ENCODE measurements around the gene ABLIM3. TPM values are rescaled to one million over a fixed set of nuclear protein-coding genes. Genes with fewer than 3 reads are reported as not detected.
A peak's percentile ranks its signal among the peaks of the same experiment; 100 is the strongest.

The ABLIM3 gene
- total RNA-seq, 2 experiments from 2014 or later, result not detected

GRCh38 chr5:149237662-149238061 lies 96.4 kb downstream of the ABLIM3 start:
- CTCF ChIA-PET, result no interaction called here
- Mint-ChIP-seq H3K4me1 (ENCODE audit: low read depth) (peaks cover 12% of the 10 kb centered on the region), H3K36me3 (ENCODE audit: low read depth) (no peaks in the 10 kb centered on the region), H3K27me3 (ENCODE audit: low read depth) (peaks cover 27% of the 10 kb centered on the region), H3K9me3 (ENCODE audit: insufficient read depth) (no peaks in the 10 kb centered on the region), H3K4me3 (no peak overlapping the region), H3K27ac (no peak overlapping the region)
- ATAC-seq (no peak), DNase-seq (no peak)
- POLR2A ChIA-PET, result no interaction called here

- no peaks in the 10 kb centered on the region for H3K9me3 Mint-ChIP-seq (ENCODE audit: insufficient read depth)
Measured at GRCh38 chr5:149238540-149238939, 97.2 kb downstream of the ABLIM3 start.

GRCh38 chr5:149239917-149240316 lies 98.6 kb downstream of the ABLIM3 start:
- POLR2A ChIA-PET, result interaction anchor here (1.4 kb wide), 1 partner anchor 9 kb away, joined by 3 read pairs; no protein-coding TSS in a partner anchor
- DNase-seq (no peak), ATAC-seq (no peak)
- peaks cover 12% of the 10 kb centered on the region for H3K4me1 Mint-ChIP-seq (ENCODE audit: low read depth)
- H3K36me3 Mint-ChIP-seq (ENCODE audit: low read depth), result no peaks in the 10 kb centered on the region
- CTCF ChIA-PET, result interaction anchor here (1.5 kb wide), 1 partner anchor 99 kb away, joined by 7 read pairs; the partner anchor contains the start of gene ABLIM3
- H3K27me3 Mint-ChIP-seq (ENCODE audit: low read depth), result peaks cover 14% of the 10 kb centered on the region
- no peaks in the 10 kb centered on the region for H3K9me3 Mint-ChIP-seq (ENCODE audit: insufficient read depth)
- H3K4me3 Mint-ChIP-seq, result no peak overlapping the region
- peak overlapping the region; percentile 80 for H3K27ac Mint-ChIP-seq

More at GRCh38 chr5:149238540-149238939, 97.2 kb downstream of the ABLIM3 start:
- no peak overlapping the region for H3K27ac Mint-ChIP-seq
- H3K36me3 Mint-ChIP-seq (ENCODE audit: low read depth), result no peaks in the 10 kb centered on the region
- ATAC-seq (no peak), DNase-seq (no peak)
- H3K27me3 Mint-ChIP-seq (ENCODE audit: low read depth), result peaks cover 22% of the 10 kb centered on the region
- no peak overlapping the region for H3K4me3 Mint-ChIP-seq
- peaks cover 12% of the 10 kb centered on the region for H3K4me1 Mint-ChIP-seq (ENCODE audit: low read depth)
- CTCF ChIA-PET, result no interaction called here
- POLR2A ChIA-PET, result no interaction called here

DNA sequence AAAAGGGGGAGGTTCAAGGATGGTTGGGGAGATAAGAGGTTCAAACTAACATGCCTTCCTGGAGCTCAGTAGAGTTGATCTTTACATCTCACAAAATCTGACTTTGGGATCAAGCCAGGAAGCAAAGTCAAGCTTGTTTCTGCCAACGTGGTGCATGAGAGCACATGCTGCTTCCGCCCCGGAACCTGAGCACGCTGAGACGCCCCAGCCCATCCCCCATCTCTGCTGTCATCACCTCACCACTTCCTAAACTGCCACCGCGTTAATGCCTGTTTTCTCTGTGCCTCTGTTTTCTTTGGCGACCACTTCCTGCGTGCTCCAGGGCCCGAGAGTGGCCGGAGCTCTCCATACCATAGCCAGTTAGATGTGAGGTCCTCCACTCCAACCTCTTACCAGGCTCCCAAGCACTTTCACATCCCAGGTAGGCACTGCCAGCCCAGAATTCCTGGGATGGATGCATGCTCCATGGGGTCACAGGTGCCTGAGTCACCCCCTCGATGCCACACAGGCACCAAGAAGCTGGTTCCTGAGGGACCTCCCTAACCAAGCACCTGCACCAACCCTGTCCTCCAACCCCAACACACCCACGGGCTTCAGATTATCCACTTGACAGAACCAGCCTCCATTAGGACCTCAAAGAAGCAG lies 99.2 kb downstream of the ABLIM3 start:
- ATAC-seq, result peak; percentile 79
- H3K9me3 Mint-ChIP-seq (ENCODE audit: insufficient read depth), result no peaks in the 10 kb centered on the region
- no peak overlapping the region for H3K4me3 Mint-ChIP-seq
- peak overlapping the region; percentile 80 for H3K27ac Mint-ChIP-seq
- peaks cover 15% of the 10 kb centered on the region for H3K27me3 Mint-ChIP-seq (ENCODE audit: low read depth)
- ChIA-PET POLR2A (interaction anchor here (1.4 kb wide), 1 partner anchor 10 kb away, joined by 3 read pairs; no protein-coding TSS in a partner anchor), CTCF (interaction anchor here (1.2 to 1.5 kb wide), 2 partner anchors 99 to 125 kb away, joined by 3 to 7 read pairs; partner anchors contain the start of gene ABLIM3)
- DNase-seq, result peak; percentile 79
- H3K36me3 Mint-ChIP-seq (ENCODE audit: low read depth), result no peaks in the 10 kb centered on the region
- peaks cover 12% of the 10 kb centered on the region for H3K4me1 Mint-ChIP-seq (ENCODE audit: low read depth)

DNA sequence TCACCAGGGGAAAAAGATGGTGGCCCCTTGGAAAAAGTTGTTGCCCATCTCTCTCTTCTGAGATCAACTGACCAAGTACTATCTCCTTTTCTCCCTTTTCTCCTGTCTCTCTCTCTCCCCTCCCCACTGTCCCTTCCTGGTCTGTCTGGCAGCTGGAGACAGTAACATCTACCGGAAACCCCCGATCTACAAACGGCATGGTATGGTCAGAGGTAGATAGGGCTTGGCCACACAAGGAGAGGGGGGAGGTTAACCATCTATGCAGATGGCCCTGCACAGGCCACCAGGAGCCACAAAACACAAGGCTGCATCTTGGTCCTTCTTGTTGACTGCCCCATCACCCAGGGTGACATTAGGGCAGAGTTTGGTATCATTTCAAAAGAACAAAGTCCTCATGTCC lies 101.0 kb downstream of the ABLIM3 start:
- no peaks in the 10 kb centered on the region for H3K9me3 Mint-ChIP-seq (ENCODE audit: insufficient read depth)
- H3K4me1 Mint-ChIP-seq (ENCODE audit: low read depth), result peaks cover 12% of the 10 kb centered on the region
- ChIA-PET POLR2A (no interaction called here), CTCF (no interaction called here)
- no peak overlapping the region for H3K27ac Mint-ChIP-seq
- H3K27me3 Mint-ChIP-seq (ENCODE audit: low read depth), result peaks cover 6% of the 10 kb centered on the region
- DNase-seq, result no peak
- no peaks in the 10 kb centered on the region for H3K36me3 Mint-ChIP-seq (ENCODE audit: low read depth)
- no peak overlapping the region for H3K4me3 Mint-ChIP-seq
- ATAC-seq, result no peak

DNA sequence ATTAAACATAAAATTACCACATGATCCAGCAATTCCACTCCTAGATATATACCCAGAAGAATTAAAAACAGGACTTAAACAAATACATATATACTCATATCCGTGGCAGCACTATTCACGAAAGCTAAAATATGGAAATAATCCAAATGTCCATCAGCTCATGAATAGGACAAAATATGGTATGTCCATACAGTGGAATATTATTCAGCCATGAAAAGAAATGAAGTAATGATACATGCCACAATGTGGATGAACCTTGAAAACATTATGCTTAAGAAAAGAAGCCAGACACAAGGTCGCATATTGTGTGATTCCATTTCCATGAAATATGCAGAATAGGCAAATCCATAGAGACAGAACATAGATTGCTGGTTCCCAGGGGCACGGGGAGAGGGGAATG lies 105.6 kb downstream of the ABLIM3 start:
- ChIA-PET POLR2A (no interaction called here), CTCF (no interaction called here)
- no peaks in the 10 kb centered on the region for H3K36me3 Mint-ChIP-seq (ENCODE audit: low read depth)
- H3K9me3 Mint-ChIP-seq (ENCODE audit: insufficient read depth), result no peaks in the 10 kb centered on the region
- H3K4me3 Mint-ChIP-seq, result no peak overlapping the region
- H3K27ac Mint-ChIP-seq, result no peak overlapping the region
- DNase-seq, result no peak
- ATAC-seq, result no peak
- H3K4me1 Mint-ChIP-seq (ENCODE audit: low read depth), result no peaks in the 10 kb centered on the region
- H3K27me3 Mint-ChIP-seq (ENCODE audit: low read depth), result peaks cover 3% of the 10 kb centered on the region

DNA sequence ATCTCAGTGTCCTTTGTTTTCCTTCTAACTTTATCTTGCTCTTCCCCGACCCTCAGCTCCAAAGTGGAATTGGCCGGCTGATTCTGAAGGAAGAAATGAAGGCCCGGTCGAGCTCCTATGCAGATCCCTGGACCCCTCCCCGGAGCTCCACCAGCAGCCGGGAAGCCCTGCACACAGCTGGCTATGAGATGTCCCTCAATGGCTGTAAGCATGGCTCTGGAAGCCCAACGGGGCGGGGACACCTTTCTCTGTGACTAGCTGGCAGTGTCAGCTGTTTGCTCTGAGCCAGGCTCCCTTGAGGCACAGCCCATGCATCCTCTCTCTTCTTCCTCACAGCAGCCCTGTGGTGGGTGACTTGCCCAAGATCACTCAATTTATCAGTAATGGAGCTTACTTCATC lies 106.4 kb downstream of the ABLIM3 start:
- ChIA-PET CTCF (interaction anchor here (1.3 kb wide), 1 partner anchor 16 kb away, joined by 6 read pairs; no protein-coding TSS in a partner anchor), POLR2A (no interaction called here)
- no peaks in the 10 kb centered on the region for H3K36me3 Mint-ChIP-seq (ENCODE audit: low read depth)
- no peaks in the 10 kb centered on the region for H3K4me1 Mint-ChIP-seq (ENCODE audit: low read depth)
- DNase-seq (no peak), ATAC-seq (no peak)
- peaks cover 3% of the 10 kb centered on the region for H3K27me3 Mint-ChIP-seq (ENCODE audit: low read depth)
- no peak overlapping the region for H3K4me3 Mint-ChIP-seq
- no peak overlapping the region for H3K27ac Mint-ChIP-seq
- no peaks in the 10 kb centered on the region for H3K9me3 Mint-ChIP-seq (ENCODE audit: insufficient read depth)

GRCh38 chr5:149251546-149251945 lies 110.3 kb downstream of the ABLIM3 start:
- H3K4me1 Mint-ChIP-seq (ENCODE audit: low read depth), result no peaks in the 10 kb centered on the region
- DNase-seq (no peak), ATAC-seq (no peak)
- H3K4me3 Mint-ChIP-seq, result no peak overlapping the region
- ChIA-PET CTCF (no interaction called here), POLR2A (no interaction called here)
- H3K9me3 Mint-ChIP-seq (ENCODE audit: insufficient read depth), result no peaks in the 10 kb centered on the region
- no peaks in the 10 kb centered on the region for H3K36me3 Mint-ChIP-seq (ENCODE audit: low read depth)
- H3K27ac Mint-ChIP-seq, result no peak overlapping the region
- H3K27me3 Mint-ChIP-seq (ENCODE audit: low read depth), result peaks cover 8% of the 10 kb centered on the region

DNA sequence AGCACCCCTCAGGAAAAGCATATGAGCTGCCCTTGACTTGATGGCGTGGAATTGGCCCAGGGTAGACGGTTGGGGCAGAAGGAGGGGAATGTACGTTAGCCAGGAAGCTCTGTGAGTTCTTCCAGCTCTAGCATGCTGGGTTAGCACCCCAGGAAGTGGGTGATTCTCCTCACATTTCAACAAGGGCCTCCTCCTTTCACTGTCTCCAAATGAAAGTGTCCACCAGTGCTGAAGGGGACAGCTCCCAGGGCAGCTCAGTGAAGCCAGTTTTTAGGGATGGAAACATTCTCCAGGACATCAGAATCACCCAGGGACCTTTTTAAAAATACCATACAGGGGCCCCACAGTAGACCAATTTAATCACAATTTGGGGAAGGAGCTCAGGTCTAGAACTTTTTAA lies 113.2 kb downstream of the ABLIM3 start:
- no peaks in the 10 kb centered on the region for H3K4me1 Mint-ChIP-seq (ENCODE audit: low read depth)
- ChIA-PET CTCF (interaction anchor here (1.5 kb wide), 1 partner anchor 15 kb away, joined by 8 read pairs; no protein-coding TSS in a partner anchor), POLR2A (no interaction called here)
- peak; percentile 21 for DNase-seq
- H3K36me3 Mint-ChIP-seq (ENCODE audit: low read depth), result no peaks in the 10 kb centered on the region
- no peak for ATAC-seq
- H3K27me3 Mint-ChIP-seq (ENCODE audit: low read depth), result peaks cover 8% of the 10 kb centered on the region
- H3K4me3 Mint-ChIP-seq, result no peak overlapping the region
- no peak overlapping the region for H3K27ac Mint-ChIP-seq
- H3K9me3 Mint-ChIP-seq (ENCODE audit: insufficient read depth), result no peaks in the 10 kb centered on the region

- CTCF ChIA-PET, result no interaction called here
Measured at GRCh38 chr5:149256451-149256850, 115.2 kb downstream of the ABLIM3 start.

DNA sequence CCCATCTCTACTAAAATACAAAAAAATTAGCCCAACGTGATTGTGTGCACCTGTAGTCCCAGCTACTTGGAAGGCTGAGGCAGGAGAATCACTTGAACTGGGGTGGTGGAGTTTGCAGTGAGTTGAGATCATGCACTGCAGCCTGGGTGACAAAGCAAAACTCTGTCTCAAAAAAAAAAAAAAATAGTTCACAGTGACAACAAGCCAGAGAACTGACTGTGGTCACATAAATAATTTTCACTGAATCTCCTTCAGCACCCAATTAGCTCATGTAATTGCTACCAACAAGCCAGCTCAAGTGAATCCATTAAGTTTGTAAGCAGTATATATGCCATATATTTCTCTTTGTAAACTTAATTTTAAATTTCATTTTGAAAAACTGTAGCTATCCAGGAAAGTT lies 115.8 kb downstream of the ABLIM3 start:
- H3K27me3 Mint-ChIP-seq (ENCODE audit: low read depth), result peaks cover 19% of the 10 kb centered on the region
- no peaks in the 10 kb centered on the region for H3K9me3 Mint-ChIP-seq (ENCODE audit: insufficient read depth)
- no peak overlapping the region for H3K4me3 Mint-ChIP-seq
- H3K36me3 Mint-ChIP-seq (ENCODE audit: low read depth), result no peaks in the 10 kb centered on the region
- DNase-seq, result no peak
- ChIA-PET CTCF (interaction anchor here (0.7 to 1.3 kb wide), 3 partner anchors 12 to 200 kb away, joined by 3 to 4 read pairs (median 3); no protein-coding TSS in a partner anchor), POLR2A (interaction anchor here (1.2 kb wide), 1 partner anchor 15 kb away, joined by 3 read pairs; no protein-coding TSS in a partner anchor)
- no peak for ATAC-seq
- no peak overlapping the region for H3K27ac Mint-ChIP-seq
- H3K4me1 Mint-ChIP-seq (ENCODE audit: low read depth), result no peaks in the 10 kb centered on the region

More at GRCh38 chr5:149256451-149256850, 115.2 kb downstream of the ABLIM3 start:
- no peak overlapping the region for H3K27ac Mint-ChIP-seq
- H3K27me3 Mint-ChIP-seq (ENCODE audit: low read depth), result peaks cover 17% of the 10 kb centered on the region
- no peak overlapping the region for H3K4me3 Mint-ChIP-seq
- H3K36me3 Mint-ChIP-seq (ENCODE audit: low read depth), result no peaks in the 10 kb centered on the region
- DNase-seq (no peak), ATAC-seq (no peak)
- POLR2A ChIA-PET, result no interaction called here
- no peaks in the 10 kb centered on the region for H3K9me3 Mint-ChIP-seq (ENCODE audit: insufficient read depth)
- H3K4me1 Mint-ChIP-seq (ENCODE audit: low read depth), result no peaks in the 10 kb centered on the region

GRCh38 chr5:149257889-149258705 lies 116.8 kb downstream of the ABLIM3 start:
- DNase-seq, result no peak
- Mint-ChIP-seq H3K4me1 (ENCODE audit: low read depth) (no peaks in the 10 kb centered on the region), H3K27ac (no peak overlapping the region), H3K27me3 (ENCODE audit: low read depth) (peaks cover 19% of the 10 kb centered on the region), H3K4me3 (no peak overlapping the region), H3K9me3 (ENCODE audit: insufficient read depth) (no peaks in the 10 kb centered on the region), H3K36me3 (ENCODE audit: low read depth) (no peaks in the 10 kb centered on the region)
- ATAC-seq, result no peak
- ChIA-PET CTCF (interaction anchor here (0.7 to 1.3 kb wide), 3 partner anchors 11 to 201 kb away, joined by 3 to 4 read pairs (median 3); no protein-coding TSS in a partner anchor), POLR2A (interaction anchor here (1.2 kb wide), 1 partner anchor 14 kb away, joined by 3 read pairs; no protein-coding TSS in a partner anchor)

Data from activated CD8-positive, alpha-beta T cell treated with anti-CD3 and anti-CD28 coated beads, Interleukin-2, amount 10 ng/mL, durations not matched to agents 7 days and 5 days (primary cell).